ENCODE results near the gene PPM1N.
"Not testable (repeated sequence)": the region's sequence is repeated elsewhere in the genome, so short reads cannot be mapped to it uniquely, and the experiment has no call there.

The PPM1N gene

GRCh38 chr19:45510352-45510751 lies 12.1 kb downstream of the PPM1N start:
- not testable (repeated sequence) for DNase-seq (ENCODE audit: low read depth)

- DNase-seq (ENCODE audit: low read depth): no peak
Measured at GRCh38 chr19:45511074-45511473, 12.8 kb downstream of the PPM1N start.

- no peak for DNase-seq (ENCODE audit: low read depth)
Measured at GRCh38 chr19:45512881-45513483, 14.7 kb downstream of the PPM1N start.

GRCh38 chr19:45514376-45515051 lies 16.3 kb downstream of the PPM1N start:
- no peak for DNase-seq (ENCODE audit: low read depth)

GRCh38 chr19:45515081-45515624 lies 16.9 kb downstream of the PPM1N start:
- DNase-seq (ENCODE audit: low read depth): no peak

GRCh38 chr19:45515807-45516401 lies 17.7 kb downstream of the PPM1N start:
- DNase-seq (ENCODE audit: low read depth): no peak

GRCh38 chr19:45517238-45517637 lies 19.0 kb downstream of the PPM1N start:
- no peak for DNase-seq (ENCODE audit: low read depth)

- no peak for DNase-seq (ENCODE audit: low read depth)
Measured at GRCh38 chr19:45517641-45518468, 19.6 kb downstream of the PPM1N start.

GRCh38 chr19:45518469-45518826 lies 20.2 kb downstream of the PPM1N start:
- DNase-seq (ENCODE audit: low read depth): no peak

GRCh38 chr19:45522010-45522941 lies 24.0 kb downstream of the PPM1N start:
- no peak for DNase-seq (ENCODE audit: low read depth)

GRCh38 chr19:45523642-45524256 lies 25.5 kb downstream of the PPM1N start:
- DNase-seq (ENCODE audit: low read depth): no peak

- DNase-seq (ENCODE audit: low read depth): no peak
Measured at GRCh38 chr19:45524575-45525129, 26.4 kb downstream of the PPM1N start.

- no peak for DNase-seq (ENCODE audit: low read depth)
Measured at GRCh38 chr19:45526143-45526542, 27.9 kb downstream of the PPM1N start.

GRCh38 chr19:45526971-45527370 lies 28.7 kb downstream of the PPM1N start:
- DNase-seq (ENCODE audit: low read depth): no peak

- no peak for DNase-seq (ENCODE audit: low read depth)
Measured at GRCh38 chr19:45527731-45528130, 29.5 kb downstream of the PPM1N start.

- DNase-seq (ENCODE audit: low read depth): no peak
Measured at GRCh38 chr19:45528149-45528743, 30.0 kb downstream of the PPM1N start.

- no peak for DNase-seq (ENCODE audit: low read depth)
Measured at GRCh38 chr19:45528744-45529419, 30.6 kb downstream of the PPM1N start.

GRCh38 chr19:45529420-45529785 lies 31.2 kb downstream of the PPM1N start:
- no peak for DNase-seq (ENCODE audit: low read depth)

GRCh38 chr19:45531349-45531748 lies 33.1 kb downstream of the PPM1N start:
- no peak for DNase-seq (ENCODE audit: low read depth)

GRCh38 chr19:45539459-45539858 lies 41.2 kb downstream of the PPM1N start:
- DNase-seq (ENCODE audit: low read depth): no peak
